ENCODE results near the gene EMD.

EMD gene

DNA sequence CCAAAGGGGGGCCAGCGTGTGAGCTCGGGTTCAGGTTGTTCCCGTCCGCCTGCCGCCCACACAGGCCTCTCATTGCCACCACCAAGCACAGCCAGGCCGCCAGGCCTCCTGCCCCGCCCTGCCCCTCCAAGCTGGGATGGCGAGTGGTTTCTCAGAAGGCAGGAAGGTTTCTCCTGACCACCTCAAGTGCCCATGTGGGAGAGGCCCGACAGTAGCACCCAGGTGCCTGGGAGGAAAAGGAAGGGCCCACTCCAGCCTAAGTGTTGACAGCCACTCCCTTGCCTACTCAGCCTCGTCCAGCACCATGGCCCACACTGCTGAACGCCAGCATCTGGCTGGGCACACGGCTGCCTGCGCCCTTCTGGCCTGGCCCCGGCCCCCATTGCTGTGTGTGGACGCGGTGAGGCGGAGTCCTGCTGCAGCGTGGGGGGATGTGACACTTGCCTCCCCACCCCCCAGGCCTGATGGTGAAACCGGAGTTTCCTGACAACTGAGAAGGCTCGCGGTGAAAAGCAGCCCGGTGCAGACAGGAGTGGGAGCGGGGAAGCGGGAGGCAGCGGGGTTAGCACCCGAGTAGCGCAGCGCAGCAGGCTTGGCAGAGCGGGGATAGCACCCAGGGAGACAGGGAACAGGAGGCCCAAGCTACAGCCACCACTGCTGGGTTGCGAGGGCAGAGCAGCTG lies 23.9 kb upstream of the EMD start:
- no peak for DNase-seq (ENCODE audit: low read depth)

DNA sequence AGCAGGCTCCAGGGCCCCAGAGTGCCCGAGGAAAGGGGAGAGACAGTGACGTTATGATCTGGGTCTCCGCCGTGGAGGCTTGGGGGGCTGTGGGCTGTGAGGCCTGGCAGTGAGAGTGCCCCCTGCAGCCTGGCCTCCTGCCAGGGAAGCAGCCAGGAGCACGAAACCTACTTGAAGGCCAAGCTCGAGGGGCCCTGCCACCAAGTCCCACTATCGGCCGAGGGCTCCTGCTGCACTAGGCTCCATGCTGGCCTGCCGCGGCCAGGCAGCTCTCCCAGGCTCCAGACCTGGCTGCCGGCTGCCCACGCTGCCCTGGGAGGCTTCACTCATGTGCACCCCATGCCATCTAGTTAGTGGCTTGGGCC lies 23.3 kb upstream of the EMD start:
- DNase-seq (ENCODE audit: low read depth), result no peak

DNA sequence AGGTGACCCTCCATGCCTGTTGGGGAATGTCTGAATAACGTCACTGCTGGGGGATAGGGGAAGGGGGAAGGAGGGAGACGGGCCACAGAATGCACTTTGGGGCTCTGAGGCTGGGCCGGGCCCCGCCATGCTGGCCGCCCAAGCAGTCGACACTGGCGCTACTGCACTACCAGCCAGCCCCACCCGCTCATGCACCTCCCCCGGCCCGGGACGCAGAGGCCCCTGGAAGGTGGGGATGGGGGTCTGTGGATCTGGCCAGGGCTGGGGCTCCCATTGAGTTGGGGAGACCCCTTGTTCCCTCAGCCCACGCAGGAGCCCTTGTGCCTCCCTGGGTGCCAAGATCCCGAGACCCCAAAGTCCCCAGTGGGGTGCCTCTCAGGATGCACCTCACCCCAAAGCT lies 22.5 kb upstream of the EMD start:
- no peak for DNase-seq (ENCODE audit: low read depth)

DNA sequence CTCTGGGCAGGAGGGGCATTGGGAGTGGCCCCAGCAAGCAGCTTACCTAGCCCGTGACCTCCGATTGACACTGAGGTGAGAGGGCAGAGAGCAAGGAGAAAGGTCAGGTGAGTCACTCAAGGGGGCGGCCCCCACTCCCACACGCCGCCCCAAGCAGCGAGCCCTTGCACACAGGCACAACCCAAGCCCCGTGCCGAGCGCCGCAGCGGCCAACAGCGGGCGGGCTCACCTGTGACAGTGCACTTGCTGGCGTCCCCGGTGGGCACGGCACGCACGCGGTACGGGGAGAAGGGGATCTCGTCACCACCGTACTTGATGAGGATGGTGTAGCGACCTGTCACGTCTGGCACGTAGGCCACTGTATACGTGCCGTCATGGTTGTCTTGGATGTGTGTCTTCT lies 21.9 kb upstream of the EMD start:
- no peak for DNase-seq (ENCODE audit: low read depth)

DNA sequence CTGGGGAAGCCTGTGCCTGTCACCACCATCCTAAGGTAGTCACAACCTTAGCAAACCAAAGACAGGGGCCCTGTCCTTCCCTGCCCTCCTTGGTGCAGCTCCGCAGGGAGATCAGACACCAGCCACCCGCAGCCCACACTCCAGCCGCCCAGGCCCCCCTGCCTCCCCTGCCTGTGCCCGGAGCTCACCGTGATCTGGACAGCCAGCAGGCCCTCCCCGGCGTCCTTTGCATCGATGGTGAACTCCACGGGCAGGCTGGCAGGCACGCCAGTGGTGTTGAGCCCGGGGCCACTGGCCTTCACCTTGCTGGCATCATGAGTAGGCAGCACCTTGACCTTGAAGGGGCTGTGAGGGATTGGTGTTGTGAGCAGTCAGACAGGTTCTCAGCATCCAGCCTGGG lies 21.1 kb upstream of the EMD start:
- DNase-seq (ENCODE audit: low read depth), result no peak

DNA sequence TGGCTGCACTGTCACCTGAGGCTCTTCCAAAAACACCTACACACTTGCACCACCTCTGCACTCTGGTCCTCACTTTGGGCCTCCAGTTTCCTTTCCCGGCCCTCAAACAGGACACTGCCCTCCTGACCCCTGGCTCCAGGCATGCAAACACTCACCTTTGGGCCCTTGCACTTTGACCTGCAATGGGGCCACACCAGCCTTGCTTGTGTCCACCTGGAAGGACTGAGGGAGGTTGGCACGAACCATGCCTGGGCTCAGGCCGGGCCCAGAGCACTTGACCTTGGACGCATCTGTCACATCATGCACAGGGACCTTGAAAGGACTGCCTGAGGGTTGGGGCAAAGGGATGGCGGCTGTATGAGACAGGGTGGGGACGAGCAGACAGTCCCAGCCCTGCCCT lies 20.3 kb upstream of the EMD start:
- no peak for DNase-seq (ENCODE audit: low read depth)

DNA sequence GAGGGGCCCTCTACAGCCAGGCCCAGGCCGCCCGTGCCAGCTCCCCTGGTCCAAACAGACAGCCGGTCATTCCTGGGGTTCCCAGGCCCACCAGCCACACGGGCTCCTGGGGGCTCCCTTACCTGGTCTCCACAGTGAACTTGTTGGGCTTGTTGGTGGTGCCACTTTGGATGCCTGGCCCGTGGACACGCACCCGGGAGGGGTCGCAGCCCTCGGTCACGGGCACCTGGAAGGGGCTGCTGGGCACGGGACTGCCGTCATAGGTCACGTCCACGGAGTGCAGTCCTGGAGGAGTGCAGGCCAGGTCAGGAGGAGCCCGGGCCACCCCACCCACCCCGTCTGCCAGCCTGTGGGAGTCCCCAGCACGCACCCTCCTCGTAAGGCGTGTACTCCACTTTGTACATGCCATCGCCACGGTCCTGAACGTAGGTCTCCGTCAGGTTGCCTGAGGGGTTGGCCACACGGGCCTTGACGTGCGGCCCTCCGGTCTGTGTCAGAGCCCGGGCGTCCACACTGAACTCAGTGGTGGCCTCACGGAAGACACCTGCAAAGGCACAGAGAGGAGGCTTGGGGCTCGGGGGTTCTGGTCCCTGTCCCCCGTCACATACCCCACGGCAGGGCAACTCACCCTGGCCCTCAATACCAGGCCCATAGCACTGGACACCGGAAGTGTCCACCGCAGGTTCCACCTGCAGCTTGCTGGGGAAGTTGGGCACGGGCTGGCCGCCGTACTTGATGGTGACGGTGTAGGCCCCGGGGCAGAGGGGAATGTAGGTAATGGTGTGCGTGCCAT lies 19.5 kb upstream of the EMD start:
- no peak for DNase-seq (ENCODE audit: low read depth)

DNA sequence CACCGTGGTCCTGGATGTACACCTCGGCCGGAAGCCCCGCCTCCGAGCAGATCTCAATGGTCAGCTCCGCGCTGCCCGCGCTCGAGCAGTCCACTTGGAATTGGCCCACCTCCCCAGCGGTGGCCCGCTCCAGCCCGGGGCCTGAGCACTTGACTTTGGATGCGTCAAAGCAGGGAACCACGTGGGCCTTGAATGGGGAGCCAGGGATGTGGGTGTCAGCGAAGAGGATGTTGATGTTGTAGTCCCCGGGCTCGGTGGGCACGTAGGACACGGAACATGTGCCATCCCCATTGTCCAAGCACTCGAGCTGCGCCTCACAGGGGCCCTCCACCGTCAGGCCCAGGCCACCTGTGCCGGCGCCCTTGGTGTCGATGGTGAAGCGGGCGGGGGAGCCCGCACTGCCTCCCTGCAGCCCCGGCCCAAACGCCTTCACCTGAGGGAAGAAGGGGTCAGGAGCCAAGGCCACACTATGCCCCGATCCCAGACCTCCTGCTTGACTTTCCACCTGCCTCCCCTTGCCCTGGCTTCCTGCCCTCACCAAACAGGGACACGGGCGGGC lies 18.9 kb upstream of the EMD start:
- DNase-seq (ENCODE audit: low read depth), result no peak

DNA sequence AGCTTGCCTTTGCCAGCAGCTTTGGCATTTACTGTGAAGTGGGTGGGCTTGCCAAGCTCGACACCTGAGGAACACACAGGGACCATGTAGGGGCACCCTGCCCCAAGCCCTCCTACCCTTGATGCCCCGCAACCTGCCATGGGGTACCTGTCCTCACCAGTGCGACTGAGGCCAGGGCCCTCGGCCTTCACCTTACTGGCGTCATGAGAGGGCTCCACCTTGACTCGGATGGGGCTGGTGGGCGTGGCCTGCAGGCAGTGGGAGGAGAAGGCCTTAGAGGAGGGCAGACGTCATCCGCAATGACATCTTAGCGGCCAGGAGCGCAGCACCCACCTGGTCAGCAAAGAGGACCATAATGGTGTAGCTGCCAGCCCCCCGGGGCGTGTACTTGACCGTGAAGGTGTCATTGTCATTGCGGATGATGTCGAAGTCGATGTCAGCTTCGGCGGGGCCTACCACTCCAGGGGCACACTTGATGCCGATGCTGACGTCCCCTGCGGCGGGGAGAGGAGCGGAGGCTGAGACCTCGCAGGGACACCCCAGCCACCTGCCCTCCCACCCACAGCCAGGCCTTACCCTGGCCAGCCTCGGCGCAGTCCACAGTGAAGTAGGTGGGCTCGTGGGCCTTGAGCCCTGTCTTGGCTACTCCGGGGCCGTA lies 16.9 kb upstream of the EMD start:
- DNase-seq (ENCODE audit: low read depth), result no peak

DNA sequence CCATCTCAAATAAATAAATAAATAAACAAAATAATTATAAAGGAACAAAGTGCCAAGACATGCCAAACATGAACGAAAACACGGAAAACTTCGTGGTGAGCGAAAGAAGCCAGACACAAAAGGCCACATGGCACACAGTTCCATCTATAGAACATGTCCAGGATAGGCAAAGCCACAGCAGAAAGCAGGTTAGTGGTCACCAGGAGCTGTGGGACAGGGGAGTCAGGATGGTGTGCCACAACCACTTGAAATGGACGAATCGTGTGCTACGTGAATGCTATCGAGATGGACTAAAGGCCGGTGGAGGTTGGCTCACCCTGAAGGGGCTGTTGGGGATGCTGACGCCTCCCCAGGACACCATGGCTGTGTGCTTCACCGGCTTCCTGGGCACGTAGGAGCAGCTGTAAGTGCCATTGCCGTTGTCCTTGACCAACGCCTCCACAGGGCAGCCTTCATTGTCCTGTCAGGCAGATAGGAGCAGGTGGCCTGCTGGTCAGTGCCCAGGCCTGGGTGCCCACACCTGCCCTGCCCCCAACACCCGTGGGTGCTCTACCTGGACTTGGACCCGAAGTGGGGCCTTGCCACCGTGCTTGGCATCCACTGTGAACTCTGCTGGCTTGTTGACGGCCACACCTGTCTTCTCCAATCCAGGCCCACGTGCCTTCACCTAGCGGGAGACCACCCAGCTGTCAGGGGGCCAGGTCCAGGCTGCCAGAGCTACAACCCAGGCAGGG lies 15.2 kb upstream of the EMD start:
- no peak for DNase-seq (ENCODE audit: low read depth)

DNA sequence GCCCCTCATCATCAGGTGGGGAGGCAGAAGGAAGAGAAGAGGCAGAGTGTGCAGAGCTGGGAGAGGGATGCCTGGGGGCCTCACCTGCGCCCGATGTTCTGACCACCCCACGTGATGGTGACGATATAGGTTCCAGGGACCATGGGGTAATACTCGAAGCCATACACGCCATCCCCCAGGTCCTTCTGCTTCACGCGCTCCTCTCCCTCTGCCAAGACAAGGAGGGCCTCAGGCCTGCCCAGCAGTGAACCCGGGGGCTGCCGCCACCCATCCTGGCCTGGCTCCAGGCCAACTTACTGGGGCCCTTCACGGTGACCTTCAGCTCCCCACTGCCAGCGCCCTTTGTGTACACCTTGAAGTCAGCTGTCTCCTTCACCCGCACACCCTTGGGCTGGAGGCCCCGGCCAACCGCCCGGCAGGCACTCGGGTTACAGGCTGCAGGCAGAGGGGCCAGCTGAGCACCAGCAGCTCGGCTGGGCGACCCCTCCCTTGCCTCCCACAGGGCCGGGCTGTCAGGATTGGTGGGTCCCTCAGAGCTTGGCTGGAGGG lies 14.0 kb upstream of the EMD start:
- DNase-seq (ENCODE audit: low read depth), result no peak

DNA sequence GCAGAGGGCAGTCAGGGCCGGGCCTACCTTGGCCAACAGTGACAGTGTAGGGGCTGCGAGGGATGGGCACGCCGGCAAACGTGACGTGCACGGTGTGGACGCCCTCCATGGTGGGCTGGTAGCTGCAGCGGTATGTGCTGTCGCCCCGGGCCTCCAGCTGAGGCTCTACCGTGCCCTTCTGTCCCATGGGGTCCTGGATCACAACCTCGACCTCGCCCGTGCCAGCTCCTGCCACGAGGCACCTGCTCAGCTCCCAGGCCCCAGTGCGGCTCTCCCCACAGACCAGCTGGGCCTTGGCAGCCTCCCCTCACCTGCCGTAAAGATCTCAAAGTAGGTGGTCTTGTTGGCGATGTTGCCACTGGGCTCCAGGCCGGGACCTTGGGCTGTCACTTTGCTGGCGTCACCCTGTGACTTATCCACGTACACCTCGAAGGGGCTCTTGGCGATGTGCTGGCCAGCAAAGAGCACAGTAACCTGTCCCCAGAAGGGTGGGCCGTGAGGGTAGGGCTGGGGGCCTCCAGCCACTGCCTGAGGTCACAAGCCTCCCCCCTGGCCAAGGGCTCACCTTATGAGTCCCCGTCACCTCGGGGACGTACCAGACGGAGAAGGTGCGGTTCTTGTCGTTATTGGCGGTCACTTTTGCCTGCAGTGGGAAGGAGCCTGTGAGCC lies 13.0 kb upstream of the EMD start:
- DNase-seq (ENCODE audit: low read depth), result no peak

DNA sequence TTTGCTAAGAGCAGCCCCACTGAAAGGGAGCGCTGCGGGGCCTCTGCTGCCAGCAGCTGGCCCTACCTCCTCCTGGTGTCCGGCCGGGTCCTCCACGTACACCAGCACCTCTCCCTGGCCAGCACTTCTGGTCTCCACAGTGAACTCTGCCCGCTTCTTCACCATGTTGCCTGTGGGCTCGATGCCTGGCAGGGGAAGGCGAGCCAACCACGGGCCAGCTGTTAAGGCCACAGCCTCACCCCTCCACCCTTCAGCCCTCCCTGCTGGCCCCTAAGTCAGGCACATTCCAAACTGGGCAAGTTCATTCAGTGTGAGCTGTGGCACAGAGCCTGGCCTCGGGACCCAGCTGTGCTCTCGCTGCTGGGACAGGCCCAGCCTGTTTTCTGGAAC lies 12.4 kb upstream of the EMD start:
- no peak for DNase-seq (ENCODE audit: low read depth)

DNA sequence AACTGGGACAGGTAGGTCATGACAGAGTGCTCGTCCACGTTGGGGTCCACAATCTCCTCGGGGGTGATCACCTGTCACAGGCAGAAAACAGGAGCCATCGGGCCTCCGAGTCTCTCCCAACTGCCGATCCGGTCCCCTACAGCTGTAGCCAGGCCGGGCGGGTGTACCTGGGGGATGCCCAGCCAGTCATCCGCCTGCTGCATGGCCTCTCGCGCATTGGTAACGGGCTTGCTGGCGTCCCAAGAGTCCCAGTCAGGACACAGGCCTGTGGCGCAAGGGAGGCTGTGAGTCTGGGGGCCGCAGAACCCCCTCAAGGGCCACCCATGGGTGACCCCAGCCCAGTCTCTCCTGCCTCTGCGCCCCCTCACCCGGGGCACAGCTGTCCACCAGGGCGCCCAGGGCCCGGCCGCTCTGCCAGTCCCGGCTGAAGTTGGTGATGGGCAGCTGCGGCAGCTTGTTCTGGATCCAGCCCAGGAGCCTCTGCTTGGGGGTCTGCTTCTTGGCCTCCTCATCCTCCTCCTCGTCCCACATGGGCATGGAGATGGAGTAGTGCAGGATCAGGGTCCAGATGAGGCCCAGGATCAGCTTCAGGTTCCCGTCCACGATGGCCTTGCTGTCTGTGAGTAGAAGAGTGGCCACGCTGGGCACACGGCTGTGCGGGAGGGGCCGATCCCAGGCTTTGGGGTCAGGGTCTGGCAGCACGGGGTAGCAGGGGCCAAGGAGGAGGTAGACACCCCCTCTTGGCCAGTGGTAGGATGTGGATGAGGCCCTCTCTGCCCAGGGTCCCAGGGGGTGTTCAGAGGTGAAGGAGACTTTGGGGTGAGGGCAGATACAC lies 11.4 kb upstream of the EMD start:
- no peak for DNase-seq (ENCODE audit: low read depth)

DNA sequence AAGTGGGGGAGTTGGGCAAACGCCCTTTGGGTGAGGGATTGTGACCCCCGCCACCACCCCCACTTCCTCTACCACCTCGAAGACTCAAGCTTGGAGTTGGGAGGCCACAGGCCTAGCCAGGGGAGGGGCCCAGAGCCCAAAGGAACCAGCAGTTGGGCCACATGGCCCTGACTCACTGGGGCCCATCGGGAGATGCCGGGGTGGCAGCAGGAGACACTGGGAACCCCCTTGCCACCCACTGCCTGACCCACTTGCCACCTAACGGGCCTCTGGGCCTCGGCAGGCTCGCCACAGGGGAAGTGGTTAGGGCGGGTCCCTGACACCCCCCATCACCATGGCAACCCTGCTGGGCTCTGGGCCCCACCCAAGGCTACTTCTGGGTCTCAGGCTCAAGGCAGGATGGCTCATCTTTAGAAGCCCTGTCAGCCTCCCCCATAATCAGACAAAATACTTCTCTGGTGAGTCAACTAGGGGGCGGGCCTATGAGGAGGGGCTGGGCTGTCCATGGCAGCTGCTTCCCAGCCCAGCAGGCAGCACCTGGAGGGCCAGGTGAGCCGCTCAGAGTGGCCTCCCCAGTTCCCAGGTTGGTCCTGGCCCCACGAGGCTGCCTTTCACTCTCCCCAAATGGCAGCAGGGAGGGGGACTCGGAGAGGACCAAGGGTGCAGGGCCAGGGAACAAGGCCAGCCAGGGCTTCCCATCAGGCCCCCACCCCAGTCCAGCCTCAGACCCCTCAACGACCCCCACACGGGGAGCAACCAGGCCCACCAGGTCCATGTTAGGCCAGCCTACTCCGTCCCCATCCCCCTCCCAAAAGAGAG lies 10.3 kb upstream of the EMD start:
- peak; percentile 97 for DNase-seq (ENCODE audit: low read depth)

DNA sequence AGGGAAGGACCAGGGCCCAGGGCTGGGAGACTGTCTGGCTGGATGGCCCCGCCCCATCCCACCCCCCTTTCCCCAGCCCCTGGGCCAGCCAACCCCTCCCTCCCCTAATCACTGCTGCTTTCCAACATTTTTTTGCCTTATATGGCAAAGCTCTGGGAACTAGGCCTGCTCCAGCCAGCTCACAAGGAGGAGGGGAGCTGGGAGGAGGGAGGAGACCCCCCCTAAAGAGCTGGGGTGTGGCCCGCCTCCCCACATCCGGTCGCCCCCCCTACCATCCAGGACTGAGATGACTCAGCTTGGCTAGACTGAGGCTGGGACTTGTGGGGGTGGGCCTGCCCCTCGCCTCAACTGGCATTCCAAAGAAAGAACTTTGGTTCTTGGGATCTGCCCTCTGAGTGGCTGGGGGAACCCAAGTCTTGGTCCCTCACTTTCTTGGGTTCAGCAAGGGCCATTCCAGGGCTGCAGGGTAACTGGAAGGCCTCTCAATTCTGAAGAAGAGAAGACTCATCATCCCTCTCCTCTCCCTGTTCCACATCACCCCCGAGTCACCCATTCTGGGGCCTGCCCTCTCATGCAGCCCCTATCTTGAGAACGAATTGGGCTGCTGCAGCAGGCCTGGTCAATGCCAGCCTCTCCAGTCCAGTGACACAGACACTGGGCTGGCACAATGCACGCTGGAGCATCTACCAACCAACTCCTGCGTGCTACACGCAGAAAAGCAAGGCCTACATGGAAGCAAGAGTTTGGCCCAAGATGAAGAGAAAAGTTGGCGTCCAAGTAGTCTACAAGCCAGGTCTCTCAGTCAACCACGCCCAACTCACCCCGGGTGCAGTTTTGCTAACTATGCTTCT lies 9.4 kb upstream of the EMD start:
- DNase-seq (ENCODE audit: low read depth), result peak; percentile 80

DNA sequence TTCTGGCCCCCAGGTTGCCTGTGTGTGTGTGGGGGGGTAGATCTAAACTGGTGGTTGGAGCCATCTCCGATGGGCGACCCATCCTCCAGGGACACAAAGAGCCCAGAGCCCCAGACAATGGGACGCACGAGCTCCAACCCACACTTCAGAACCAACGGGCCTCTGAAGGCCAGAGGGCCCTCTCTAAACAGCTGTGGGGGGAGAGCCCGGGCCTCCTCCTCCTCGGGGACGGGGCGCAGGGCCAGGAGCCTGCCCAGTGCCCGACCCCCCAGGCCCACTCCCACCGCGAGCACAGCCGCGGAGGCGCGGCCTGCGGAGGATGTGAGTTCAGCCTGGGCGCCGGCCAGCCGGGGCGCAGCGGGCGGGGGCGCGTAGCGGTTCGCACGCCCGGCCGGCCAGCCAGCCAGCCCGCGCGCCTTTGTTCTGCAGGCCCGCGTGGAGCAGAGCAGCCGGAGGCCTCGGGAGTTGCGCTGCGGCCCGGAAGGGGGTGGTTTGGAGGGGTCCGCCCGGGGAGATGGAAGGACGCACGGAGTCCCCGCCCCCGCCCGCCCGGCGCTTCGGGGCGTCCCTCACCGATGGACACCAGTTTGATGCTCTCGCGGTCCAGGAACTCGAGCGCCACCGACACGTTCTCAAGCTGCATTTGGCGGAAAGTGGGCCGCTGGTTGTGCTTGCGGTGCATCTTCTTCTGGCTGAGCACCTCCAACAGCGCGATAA lies 8.6 kb upstream of the EMD start:
- no peak for DNase-seq (ENCODE audit: low read depth)
